Colon (tissue), 2 donors: ENCODE measurements around the gene SPATA19.
"Not testable (repeated sequence)": the region's sequence is repeated elsewhere in the genome, so short reads cannot be mapped to it uniquely, and the experiment has no call there.

ENCODE experiments used
- FAIRE-seq: peaks from 2 replicates; lab custom pipeline; 2012; peaks lifted over from hg19 to GRCh38; lab: Jason Lieb, UNC
- donor health status: control.
- donor health status: control.

SPATA19 gene, protein sequence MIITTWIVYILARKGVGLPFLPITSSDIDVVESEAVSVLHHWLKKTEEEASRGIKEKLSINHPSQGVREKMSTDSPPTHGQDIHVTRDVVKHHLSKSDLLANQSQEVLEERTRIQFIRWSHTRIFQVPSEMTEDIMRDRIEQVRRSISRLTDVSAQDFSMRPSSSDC

GRCh38 chr11:133845413-133845812 is at the start of gene SPATA19:
Gene SPATA19 (minus strand): TSS chr11:133845513. CDS start chr11:133845446, 67 bp downstream.
- FAIRE-seq: no peak

GRCh38 chr11:133895061-133895479 is 49.8 kb upstream of the SPATA19 start:
- FAIRE-seq: no peak

- FAIRE-seq: no peak
Observed at GRCh38 chr11:133893381-133893780, 48.1 kb upstream of the SPATA19 start.

DNA sequence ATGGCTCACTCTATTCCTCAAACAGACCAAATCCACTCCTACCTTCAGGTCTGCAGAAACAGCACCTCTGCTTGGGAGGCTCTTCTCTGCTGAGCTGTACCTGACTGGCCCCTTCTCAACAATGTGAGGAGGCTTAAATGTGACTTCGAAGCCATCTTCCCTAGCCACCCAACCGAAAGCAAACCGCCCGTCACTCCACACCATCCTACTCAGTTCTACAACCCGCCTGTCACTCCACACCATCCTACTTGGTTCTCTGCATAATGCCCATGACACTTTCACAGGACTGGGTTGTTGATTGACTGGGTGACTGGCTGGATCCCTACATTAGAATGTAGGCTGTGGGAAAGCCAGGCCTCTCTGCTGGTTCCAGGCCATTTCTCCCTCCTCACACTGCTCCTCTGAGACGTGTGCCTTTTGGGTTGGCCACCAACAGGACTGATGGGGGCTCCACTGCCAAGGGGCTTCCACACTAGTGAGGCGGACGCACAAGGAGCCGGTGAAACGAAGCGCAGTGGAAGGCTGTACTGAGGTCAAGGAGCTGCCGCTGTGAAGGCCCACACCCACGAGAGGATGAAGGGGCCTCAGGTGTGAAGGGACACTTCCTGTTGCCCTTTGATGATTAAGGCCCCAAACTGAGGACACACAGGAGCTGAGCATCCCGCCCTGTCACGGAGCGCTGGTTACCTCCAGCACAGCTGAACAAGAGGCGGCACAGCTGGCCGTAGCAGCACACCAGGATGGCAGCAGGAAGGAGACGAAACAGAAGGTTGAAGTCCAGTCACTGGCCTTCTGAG is 47.5 kb upstream of the SPATA19 start:
- no peak for FAIRE-seq

DNA sequence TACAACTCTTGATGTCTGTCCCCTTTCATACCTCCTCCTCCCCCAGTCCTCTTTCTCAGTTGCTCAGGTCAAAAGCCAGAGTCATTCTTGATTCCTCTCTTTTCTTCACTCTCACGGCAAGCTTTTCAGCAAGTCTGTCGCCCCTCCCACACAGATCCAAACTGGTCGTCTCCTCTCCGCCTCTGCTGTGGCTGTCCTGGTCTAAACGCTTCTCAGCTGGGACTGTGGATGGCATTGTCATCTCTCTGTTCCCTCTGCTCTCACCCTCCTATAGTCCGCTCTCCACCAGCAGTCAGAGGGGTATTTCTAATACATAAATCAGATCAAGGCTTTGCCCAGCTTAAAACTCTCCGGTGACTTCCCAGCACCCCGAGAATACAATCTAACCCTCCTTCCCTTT is 46.8 kb upstream of the SPATA19 start:
- FAIRE-seq: no peak

- no peak for FAIRE-seq
Observed at GRCh38 chr11:133889893-133890292, 44.6 kb upstream of the SPATA19 start.

DNA sequence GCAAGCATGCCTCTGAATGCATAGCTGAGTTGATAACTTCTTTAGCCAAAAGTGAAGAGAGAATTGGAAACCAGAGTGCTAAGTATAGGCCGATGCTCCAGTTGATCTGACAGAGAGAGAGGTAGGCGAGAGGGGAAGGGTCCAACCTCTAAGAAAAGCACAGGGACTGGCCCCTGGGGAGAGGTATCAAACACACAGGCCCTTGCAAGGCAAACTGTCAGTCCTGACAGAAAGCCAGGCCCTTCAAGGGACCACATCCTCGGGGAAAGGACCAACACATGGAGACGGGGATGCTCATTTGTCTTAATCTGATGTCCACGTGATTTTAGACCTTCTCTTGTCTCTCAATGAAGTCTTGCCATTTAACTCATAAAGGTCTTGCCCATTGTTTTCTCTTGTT is 43.9 kb upstream of the SPATA19 start:
- no peak for FAIRE-seq

GRCh38 chr11:133887692-133888332 is 42.5 kb upstream of the SPATA19 start:
- no peak for FAIRE-seq

DNA sequence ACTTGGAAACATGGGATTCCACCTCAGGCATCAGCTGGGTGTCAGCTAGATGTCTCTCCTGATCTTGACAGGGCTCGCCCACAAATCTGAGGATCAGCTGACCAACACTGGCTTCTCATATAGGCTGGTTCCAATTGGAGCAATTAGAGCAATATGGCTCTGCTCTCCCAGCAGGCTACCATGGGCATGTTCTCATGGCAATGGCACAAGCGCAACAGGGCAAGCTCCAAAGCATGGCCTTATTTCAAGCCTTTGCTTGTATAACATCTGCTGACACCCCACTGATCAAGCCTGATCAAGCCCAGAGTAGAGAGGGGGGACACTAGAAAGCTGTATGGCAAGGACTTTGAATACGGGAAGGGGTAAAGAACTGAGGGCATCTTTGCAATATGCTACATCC is 40.7 kb upstream of the SPATA19 start:
- no peak for FAIRE-seq

GRCh38 chr11:133872160-133872559 is 26.8 kb upstream of the SPATA19 start:
- no peak for FAIRE-seq

- FAIRE-seq: no peak
Observed at GRCh38 chr11:133867456-133867855, 22.1 kb upstream of the SPATA19 start.

DNA sequence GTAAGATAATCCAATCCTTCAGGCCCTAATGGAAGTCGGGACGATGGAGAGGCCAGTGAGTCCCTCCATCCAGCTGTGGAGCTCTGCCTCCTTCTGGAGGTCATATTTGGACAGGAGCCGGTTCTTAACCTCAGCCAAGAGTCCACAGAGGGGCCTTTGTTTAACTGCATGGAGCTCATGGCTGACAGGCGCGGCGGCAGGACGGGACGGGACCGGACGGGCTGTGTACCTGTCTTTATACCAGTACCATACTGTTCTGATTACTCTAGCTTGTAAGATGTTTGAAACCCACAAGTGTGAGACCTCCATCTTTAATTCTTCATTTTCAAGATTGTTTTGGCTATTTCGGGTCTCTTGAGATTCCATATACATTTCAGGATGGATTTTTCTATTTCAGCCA is 20.2 kb upstream of the SPATA19 start:
- FAIRE-seq: no peak

DNA sequence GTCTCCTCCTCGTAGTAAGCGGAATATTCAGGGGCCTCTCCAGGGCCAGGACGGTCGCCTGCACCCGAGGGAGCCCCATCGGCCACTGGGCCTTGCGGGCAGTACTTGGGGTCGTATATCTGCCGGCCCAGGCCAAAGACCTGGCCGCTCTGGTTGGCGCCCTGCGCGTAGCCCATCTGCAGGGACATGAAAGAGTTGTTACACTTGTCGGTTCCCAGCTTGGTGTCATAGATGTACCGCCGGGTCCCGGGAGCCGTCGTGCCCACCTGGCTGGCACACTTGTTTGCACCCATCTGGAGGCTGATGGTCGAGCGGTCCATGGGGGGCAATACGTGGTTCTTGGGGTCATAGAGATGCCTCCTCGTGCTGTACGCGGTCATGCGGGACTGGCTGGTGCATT is 19.4 kb upstream of the SPATA19 start:
- FAIRE-seq: no peak

DNA sequence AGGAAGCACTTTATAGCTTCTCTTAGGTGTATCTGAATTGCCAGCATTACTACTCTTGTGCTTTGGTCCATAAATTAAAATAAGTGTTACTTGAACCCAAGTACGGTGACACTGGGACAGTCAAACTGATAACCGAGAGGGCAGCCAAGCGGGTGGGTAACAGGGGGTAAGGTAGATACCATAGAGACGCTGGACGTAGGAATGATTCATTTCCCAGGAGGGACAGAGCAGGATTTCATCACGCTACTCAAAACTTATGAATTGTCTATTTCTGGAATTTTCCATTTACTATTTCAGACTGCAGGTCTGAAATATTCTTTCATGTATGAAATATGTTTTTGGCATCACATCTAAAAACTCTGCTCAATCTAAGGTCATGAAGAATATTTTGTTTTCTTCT is 14.8 kb upstream of the SPATA19 start:
- FAIRE-seq: no peak

DNA sequence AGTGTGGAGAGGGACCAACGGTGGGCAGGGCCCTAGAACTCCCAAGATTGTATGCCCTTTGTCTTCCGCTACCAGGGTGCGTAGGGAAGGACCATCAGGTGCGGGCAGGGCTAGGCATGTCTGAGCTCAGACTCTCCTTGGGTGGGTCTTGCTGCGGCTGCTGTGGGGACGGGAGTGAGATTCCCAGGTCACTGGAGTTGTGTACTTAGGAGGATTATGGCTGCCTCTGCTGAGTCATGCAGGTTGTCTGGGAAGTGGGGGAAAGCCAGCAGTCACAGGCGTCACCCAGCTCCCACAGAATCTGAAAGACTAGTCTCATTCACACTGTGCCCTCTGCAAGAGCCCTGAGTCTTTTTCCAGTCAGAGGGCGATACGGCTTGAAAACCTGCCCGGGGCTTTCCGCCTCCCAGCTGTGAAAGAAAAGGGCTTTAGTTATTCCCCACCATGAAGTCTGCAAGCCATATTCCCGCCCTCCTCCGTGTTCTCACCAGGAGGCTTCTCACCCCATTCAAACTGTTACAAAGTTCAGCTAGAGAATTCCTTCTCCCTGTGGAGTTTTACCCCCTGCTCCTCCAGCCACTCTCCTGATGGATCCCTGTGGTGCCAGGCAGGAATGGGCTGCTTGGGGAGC is 9.1 kb upstream of the SPATA19 start:
- FAIRE-seq: not testable (repeated sequence)

DNA sequence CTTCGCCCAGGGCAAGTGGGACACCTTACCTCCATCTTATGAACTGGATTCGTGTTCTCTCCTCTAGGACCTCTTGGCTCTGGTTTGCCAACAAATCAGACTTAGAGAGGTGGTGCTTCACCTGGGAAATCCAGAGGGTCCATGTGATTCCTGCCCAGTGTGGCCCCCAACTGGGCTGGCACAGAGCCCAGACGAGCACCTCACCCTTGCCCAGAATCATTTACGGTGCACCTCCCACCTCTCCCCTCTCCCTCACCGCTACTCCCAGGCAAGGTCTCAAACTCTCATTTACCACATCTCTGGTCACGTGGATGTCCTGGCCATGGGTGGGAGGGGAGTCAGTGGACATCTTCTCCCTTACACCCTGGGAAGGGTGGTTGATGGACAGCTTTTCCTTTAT is 1.1 kb downstream of the SPATA19 start:
- no peak for FAIRE-seq

GRCh38 chr11:133843454-133843987 is 1.8 kb downstream of the SPATA19 start:
- FAIRE-seq: no peak

GRCh38 chr11:133842730-133843129 is 2.6 kb downstream of the SPATA19 start:
- no peak for FAIRE-seq

- FAIRE-seq: no peak
Observed at GRCh38 chr11:133842053-133842452, 3.3 kb downstream of the SPATA19 start.

- FAIRE-seq: no peak
Observed at GRCh38 chr11:133841279-133842043, 3.9 kb downstream of the SPATA19 start.

GRCh38 chr11:133840479-133840941 is 4.8 kb downstream of the SPATA19 start:
- no peak for FAIRE-seq
